GM21526 (cell line): ENCODE measurements around the gene ADH7.
"Not testable (repeated sequence)": the region's sequence is repeated elsewhere in the genome, so short reads cannot be mapped to it uniquely, and the experiment has no call there.

Experiments
- ATAC-seq: cut with Tn5 transposase; IDR thresholded peaks from one replicate; pipeline ENCODE4 v1.9.1; 2021; ENCODE audit warnings: moderate library complexity; ENCODE audit not compliant: unreplicated experiment, low FRiP score

Gene ADH7

DNA sequence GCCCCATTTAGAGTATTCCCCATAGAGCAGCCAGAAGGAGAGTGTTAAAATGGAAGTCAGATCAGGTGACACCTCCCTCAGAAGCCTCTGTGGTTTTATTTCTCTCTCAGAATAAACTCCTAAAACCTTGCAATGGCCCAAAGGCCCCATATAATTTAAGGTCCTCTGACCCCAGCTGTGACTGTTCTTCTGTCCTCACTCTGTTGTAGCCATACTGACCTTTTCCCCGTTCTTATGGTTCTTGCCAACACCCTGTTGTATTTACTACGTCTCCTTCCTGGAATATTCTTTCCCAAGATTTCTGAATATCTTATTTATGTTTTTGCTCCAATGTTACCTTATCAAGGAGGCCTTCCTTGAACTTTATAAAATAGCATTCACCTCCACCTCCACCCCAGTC is 18.0 kb downstream of the ADH7 start:
- no peak for ATAC-seq

DNA sequence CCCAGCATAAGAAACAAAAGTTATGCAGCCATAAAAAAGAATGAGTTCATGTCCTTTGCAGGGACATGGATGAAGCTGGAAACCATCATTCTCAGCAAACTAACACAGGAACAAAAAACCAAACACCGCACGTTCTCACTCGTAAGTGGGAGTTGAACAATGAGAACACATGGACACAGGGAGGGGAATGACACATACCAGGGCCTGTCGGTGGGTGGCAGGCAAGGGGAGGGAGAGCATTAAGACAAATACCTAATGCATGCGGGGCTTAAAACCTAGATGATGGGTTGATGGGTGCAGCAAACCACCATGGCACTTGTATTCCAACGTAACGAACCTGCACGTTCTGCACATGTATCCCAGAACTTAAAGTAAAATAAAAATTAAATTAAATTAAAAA is 19.4 kb downstream of the ADH7 start:
- ATAC-seq, result not testable (repeated sequence)

DNA sequence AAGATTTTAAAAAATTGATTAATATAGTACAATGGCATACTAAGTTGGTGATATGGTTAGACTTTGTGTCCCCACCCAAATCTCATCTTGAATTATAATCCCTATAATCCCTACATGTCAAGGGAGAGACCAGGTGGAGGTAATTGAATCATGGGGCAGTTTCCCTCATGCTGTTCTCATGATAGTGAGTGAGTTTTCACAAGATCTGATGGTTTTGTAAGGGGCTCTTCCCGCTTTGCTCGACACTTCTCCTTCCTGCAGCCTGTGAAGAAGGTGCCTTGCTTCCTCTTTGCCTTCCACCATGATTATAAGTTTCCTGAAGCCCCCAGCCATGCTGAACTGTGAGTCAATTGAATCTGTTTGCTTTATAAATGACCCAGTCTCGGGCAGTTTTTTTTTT is 20.2 kb downstream of the ADH7 start:
- ATAC-seq, result not testable (repeated sequence)

GRCh38 chr4:99414401-99414800 is 20.7 kb downstream of the ADH7 start:
- ATAC-seq, result no peak

DNA sequence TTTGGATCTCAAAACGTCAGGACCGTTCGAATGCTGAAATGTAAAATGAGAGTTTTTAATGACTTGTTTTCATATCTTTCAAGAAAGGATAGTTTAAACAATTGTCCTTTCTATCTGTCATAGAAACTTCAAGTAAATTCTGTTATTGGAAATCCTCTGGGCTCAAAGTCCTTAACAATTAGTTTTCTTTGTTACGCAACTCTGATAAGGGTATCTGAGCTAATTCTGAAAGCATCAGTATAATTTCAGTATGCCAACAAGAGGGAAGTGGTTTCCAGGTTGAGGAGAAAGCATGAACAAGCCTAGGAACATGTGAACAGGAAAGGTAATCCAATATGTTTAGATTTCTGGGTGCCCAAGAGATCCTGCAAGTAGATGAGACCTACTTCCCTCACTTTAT is 22.0 kb downstream of the ADH7 start:
- ATAC-seq, result no peak

- ATAC-seq, result no peak
Observed at GRCh38 chr4:99411041-99411440, 24.1 kb downstream of the ADH7 start.

- ATAC-seq, result no peak
Observed at GRCh38 chr4:99410075-99410474, 25.1 kb downstream of the ADH7 start.

DNA sequence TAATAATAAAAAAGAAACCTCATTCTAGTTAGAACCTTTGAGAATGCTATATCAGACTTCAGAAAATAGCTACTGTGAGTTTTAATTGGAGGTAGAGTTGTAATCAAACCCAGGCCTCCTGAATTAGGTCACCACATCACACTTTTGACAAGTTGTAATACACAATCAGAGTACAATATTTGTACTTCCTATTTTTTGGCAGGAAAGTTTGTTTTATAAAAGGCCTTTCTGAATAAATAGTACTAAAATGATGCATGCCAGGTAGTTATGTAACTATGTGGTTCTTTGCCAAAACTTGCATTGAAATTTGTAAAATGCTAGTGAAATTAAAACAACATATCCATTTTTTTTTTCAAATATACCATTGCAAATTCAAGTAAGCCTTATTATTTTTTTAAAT is 26.8 kb downstream of the ADH7 start:
- no peak for ATAC-seq

- peak; percentile 32 for ATAC-seq
Observed at GRCh38 chr4:99405433-99406115, 29.6 kb downstream of the ADH7 start.

DNA sequence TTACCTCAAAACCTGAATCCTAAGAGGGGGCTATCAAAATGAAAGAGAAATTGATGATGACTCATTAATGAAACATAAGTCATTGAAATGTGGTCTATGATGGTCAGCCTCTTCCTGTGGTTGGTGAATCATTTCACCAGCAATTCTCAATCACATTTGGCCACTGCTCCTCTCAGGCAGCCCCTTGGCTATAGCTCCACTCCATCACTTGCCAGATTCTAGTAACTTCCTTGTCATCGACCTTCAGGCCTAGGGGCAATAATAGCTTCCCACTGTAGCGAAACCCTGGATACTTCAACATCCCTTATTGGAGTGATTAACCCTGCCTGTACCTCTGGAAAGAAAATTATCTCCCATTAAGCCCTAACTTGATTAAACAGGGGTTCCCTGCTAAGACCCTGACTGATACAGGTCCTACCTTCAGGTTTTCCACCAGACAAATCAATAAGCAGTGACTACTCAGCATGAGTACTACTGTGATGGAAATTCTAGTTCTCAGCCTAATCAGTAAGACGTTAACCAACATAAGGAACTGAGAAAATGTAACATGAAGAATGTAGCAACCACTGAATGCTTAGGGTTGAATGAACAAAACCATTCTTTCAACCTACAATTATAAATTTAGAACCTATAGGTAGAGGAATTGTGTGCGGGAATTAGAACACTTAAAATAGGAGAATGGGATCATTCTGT is 30.4 kb downstream of the ADH7 start:
- ATAC-seq, result peak; percentile 88

- ATAC-seq, result peak; percentile 69
Observed at GRCh38 chr4:99403380-99404184, 31.6 kb downstream of the ADH7 start.

- ATAC-seq, result no peak
Observed at GRCh38 chr4:99402765-99403164, 32.4 kb downstream of the ADH7 start.

GRCh38 chr4:99400831-99401230 is 34.3 kb downstream of the ADH7 start:
- no peak for ATAC-seq

DNA sequence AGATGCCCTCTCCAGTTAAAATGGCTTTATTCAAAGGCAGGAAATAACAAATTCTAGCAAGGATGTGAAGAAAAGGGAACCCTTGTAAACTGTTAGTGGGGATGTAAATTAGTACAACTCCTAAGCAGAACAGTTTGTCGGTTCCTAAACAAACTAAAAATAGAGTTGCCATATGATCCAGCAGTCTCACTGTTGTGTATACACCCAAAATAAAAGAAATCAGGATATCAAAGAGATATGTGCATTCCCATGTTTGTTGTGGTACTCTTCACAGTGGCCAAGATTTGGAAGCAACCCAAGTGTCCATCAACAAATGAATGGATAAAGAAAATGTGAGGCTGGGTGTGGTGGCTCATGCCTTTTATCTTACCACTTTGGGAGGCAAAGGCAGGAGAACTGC is 36.1 kb downstream of the ADH7 start:
- ATAC-seq, result no peak

GRCh38 chr4:99395595-99396364 is 39.4 kb downstream of the ADH7 start:
- no peak for ATAC-seq

- ATAC-seq, result no peak
Observed at GRCh38 chr4:99394896-99395295, 40.2 kb downstream of the ADH7 start.

DNA sequence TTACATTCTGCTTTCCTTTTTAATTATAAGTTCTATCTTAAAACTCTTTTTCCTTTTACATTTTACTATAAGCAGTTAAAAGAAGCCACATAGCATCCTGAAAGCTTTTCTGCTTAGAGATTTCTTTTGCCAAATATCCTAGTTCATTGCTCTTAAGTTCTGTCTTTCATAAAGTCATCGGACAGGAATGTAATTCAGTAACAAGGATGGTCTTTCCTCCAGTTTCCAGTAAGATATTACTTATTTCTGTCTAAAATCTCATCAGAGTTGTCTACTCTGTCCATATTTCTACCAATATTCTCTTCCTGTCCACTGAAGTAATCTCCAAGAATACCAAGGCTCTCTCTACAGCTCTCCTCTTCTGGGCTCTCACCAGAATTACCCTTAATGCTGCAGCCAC is 45.1 kb downstream of the ADH7 start:
- ATAC-seq, result no peak

DNA sequence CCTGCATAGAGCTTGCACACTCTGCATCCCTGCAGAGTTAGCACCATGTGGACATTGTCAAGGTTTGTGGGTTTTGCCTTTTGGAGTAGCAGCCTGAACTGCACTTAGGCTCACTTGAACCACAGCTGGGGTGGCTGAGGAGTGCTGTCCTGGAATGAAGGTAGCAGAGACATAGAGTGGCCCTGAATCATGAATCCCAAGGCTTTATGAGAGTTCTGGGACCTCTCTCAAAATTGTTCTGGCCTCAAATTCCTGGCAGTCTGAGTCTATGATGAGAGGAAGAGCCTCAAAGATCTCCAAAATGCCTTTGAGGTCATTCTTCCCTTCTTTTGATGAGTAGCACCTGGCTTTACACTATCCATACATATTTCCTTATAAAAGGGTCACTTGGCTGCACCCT is 45.5 kb downstream of the ADH7 start:
- ATAC-seq, result no peak

- ATAC-seq, result no peak
Observed at GRCh38 chr4:99383833-99384392, 51.2 kb downstream of the ADH7 start.

- ATAC-seq, result no peak
Observed at GRCh38 chr4:99383399-99383798, 51.7 kb downstream of the ADH7 start.
